ENCODE data around the gene CPPED1.

Gene CPPED1

GRCh38 chr16:12803203-12804093 is at the start of gene CPPED1:
Gene CPPED1 (minus strand): TSS chr16:12803887. CDS start chr16:12803776, 111 bp downstream.
- POLR2A ChIA-PET, result interaction anchor here (1.0 to 1.3 kb wide), 3 partner anchors 8 to 20 kb away, joined by 3 to 5 read pairs (median 3); no protein-coding TSS in a partner anchor
- no peak for TF ChIP-seq ARNT (IDR thresholded peaks at IDR 0.05)
- peak; percentile 71 for TF ChIP-seq L3MBTL2 (conservative IDR thresholded peaks at IDR 0.05)
- no peak for TF ChIP-seq LEF1 (IDR thresholded peaks at IDR 0.05; ENCODE audit: borderline replicate concordance)
- TF ChIP-seq TARDBP (IDR thresholded peaks at IDR 0.05), result no peak
- TF ChIP-seq PKNOX1 (IDR thresholded peaks at IDR 0.05), result no peak
- TF ChIP-seq SP1 (IDR thresholded peaks at IDR 0.05), result 0 out of 2 replicates have a peak, but pooled peaks have one; percentile 47
- peak; percentile 70 for TF ChIP-seq CTBP1 (IDR thresholded peaks at IDR 0.05; ENCODE audit: borderline replicate concordance)
- TF ChIP-seq NFRKB (IDR thresholded peaks at IDR 0.05), result peak; percentile 57
- no peak for TF ChIP-seq FOXK2 (IDR thresholded peaks at IDR 0.05)
- no peak for TF ChIP-seq HDGF (IDR thresholded peaks at IDR 0.05; ENCODE audit: borderline replicate concordance)
- TF ChIP-seq FOXM1 (IDR thresholded peaks at IDR 0.05; ENCODE audit: borderline replicate concordance), result no peak
- peak; percentile 72 for DNase-seq (ENCODE audit: extremely low spot score)
- CTCF ChIA-PET, result interaction anchor here (0.7 kb wide), 1 partner anchor 898 kb away, joined by 3 read pairs; no protein-coding TSS in a partner anchor

GRCh38 chr16:12850186-12850585 is 46.5 kb upstream of the CPPED1 start:
- CTCF ChIA-PET, result no interaction called here
- no peak for DNase-seq (ENCODE audit: extremely low spot score)
- POLR2A ChIA-PET, result no interaction called here
- TF ChIP-seq ELF4 (IDR thresholded peaks at IDR 0.05) (no peak), L3MBTL2 (conservative IDR thresholded peaks at IDR 0.05) (no peak), LEF1 (IDR thresholded peaks at IDR 0.05; ENCODE audit: borderline replicate concordance) (no peak), FOXA1 (IDR thresholded peaks at IDR 0.05) (no peak), ZNF384 (IDR thresholded peaks at IDR 0.05) (no peak), SP1 (IDR thresholded peaks at IDR 0.05) (no peak), FOXM1 (IDR thresholded peaks at IDR 0.05; ENCODE audit: borderline replicate concordance) (no peak), CTBP1 (IDR thresholded peaks at IDR 0.05; ENCODE audit: borderline replicate concordance) (no peak), TARDBP (IDR thresholded peaks at IDR 0.05) (no peak), NFRKB (IDR thresholded peaks at IDR 0.05) (no peak), HDGF (IDR thresholded peaks at IDR 0.05; ENCODE audit: borderline replicate concordance) (no peak), PKNOX1 (IDR thresholded peaks at IDR 0.05) (no peak), ARNT (IDR thresholded peaks at IDR 0.05) (no peak), BHLHE40 (IDR thresholded peaks at IDR 0.05; ENCODE audit: borderline replicate concordance) (no peak), FOXK2 (IDR thresholded peaks at IDR 0.05) (no peak), SUZ12 (IDR thresholded peaks at IDR 0.05) (no peak)

- ChIA-PET CTCF (no interaction called here), POLR2A (no interaction called here)
- TF ChIP-seq ARNT (IDR thresholded peaks at IDR 0.05) (no peak), PKNOX1 (IDR thresholded peaks at IDR 0.05) (no peak), BHLHE40 (IDR thresholded peaks at IDR 0.05; ENCODE audit: borderline replicate concordance) (no peak), SUZ12 (IDR thresholded peaks at IDR 0.05) (no peak), NFRKB (IDR thresholded peaks at IDR 0.05) (no peak), CTBP1 (IDR thresholded peaks at IDR 0.05; ENCODE audit: borderline replicate concordance) (no peak), TARDBP (IDR thresholded peaks at IDR 0.05) (no peak), FOXM1 (IDR thresholded peaks at IDR 0.05; ENCODE audit: borderline replicate concordance) (no peak), HDGF (IDR thresholded peaks at IDR 0.05; ENCODE audit: borderline replicate concordance) (no peak), FOXA1 (IDR thresholded peaks at IDR 0.05) (no peak), FOXK2 (IDR thresholded peaks at IDR 0.05) (no peak), LEF1 (IDR thresholded peaks at IDR 0.05; ENCODE audit: borderline replicate concordance) (no peak), ELF4 (IDR thresholded peaks at IDR 0.05) (no peak), SP1 (IDR thresholded peaks at IDR 0.05) (no peak), ZNF384 (IDR thresholded peaks at IDR 0.05) (no peak), L3MBTL2 (conservative IDR thresholded peaks at IDR 0.05) (no peak)
- no peak for DNase-seq (ENCODE audit: extremely low spot score)
Measured at GRCh38 chr16:12846592-12846991, 42.9 kb upstream of the CPPED1 start.

- POLR2A ChIA-PET, result no interaction called here
- no peak for TF ChIP-seq ARNT (IDR thresholded peaks at IDR 0.05)
- no peak for TF ChIP-seq LEF1 (IDR thresholded peaks at IDR 0.05; ENCODE audit: borderline replicate concordance)
- no peak for TF ChIP-seq SUZ12 (IDR thresholded peaks at IDR 0.05)
- TF ChIP-seq FOXA1 (IDR thresholded peaks at IDR 0.05), result no peak
- no peak for TF ChIP-seq ZNF384 (IDR thresholded peaks at IDR 0.05)
- TF ChIP-seq HDGF (IDR thresholded peaks at IDR 0.05; ENCODE audit: borderline replicate concordance), result no peak
- TF ChIP-seq L3MBTL2 (conservative IDR thresholded peaks at IDR 0.05), result no peak
- TF ChIP-seq NFRKB (IDR thresholded peaks at IDR 0.05), result no peak
- no peak for TF ChIP-seq BHLHE40 (IDR thresholded peaks at IDR 0.05; ENCODE audit: borderline replicate concordance)
- no peak for TF ChIP-seq FOXK2 (IDR thresholded peaks at IDR 0.05)
- TF ChIP-seq FOXM1 (IDR thresholded peaks at IDR 0.05; ENCODE audit: borderline replicate concordance), result no peak
- TF ChIP-seq ELF4 (IDR thresholded peaks at IDR 0.05), result no peak
- TF ChIP-seq CTBP1 (IDR thresholded peaks at IDR 0.05; ENCODE audit: borderline replicate concordance), result no peak
- no peak for TF ChIP-seq SP1 (IDR thresholded peaks at IDR 0.05)
- no peak for TF ChIP-seq PKNOX1 (IDR thresholded peaks at IDR 0.05)
- TF ChIP-seq TARDBP (IDR thresholded peaks at IDR 0.05), result no peak
- CTCF ChIA-PET, result no interaction called here
- DNase-seq (ENCODE audit: extremely low spot score), result no peak
Measured at GRCh38 chr16:12845282-12845681, 41.6 kb upstream of the CPPED1 start.

- ChIA-PET POLR2A (no interaction called here), CTCF (no interaction called here)
- TF ChIP-seq NFRKB (IDR thresholded peaks at IDR 0.05), result no peak
- TF ChIP-seq FOXA1 (IDR thresholded peaks at IDR 0.05), result no peak
- TF ChIP-seq SUZ12 (IDR thresholded peaks at IDR 0.05), result no peak
- no peak for TF ChIP-seq CTBP1 (IDR thresholded peaks at IDR 0.05; ENCODE audit: borderline replicate concordance)
- no peak for TF ChIP-seq SP1 (IDR thresholded peaks at IDR 0.05)
- no peak for TF ChIP-seq ELF4 (IDR thresholded peaks at IDR 0.05)
- no peak for TF ChIP-seq FOXK2 (IDR thresholded peaks at IDR 0.05)
- no peak for TF ChIP-seq BHLHE40 (IDR thresholded peaks at IDR 0.05; ENCODE audit: borderline replicate concordance)
- no peak for TF ChIP-seq ZNF384 (IDR thresholded peaks at IDR 0.05)
- TF ChIP-seq TARDBP (IDR thresholded peaks at IDR 0.05), result no peak
- TF ChIP-seq ARNT (IDR thresholded peaks at IDR 0.05), result no peak
- no peak for TF ChIP-seq FOXM1 (IDR thresholded peaks at IDR 0.05; ENCODE audit: borderline replicate concordance)
- TF ChIP-seq LEF1 (IDR thresholded peaks at IDR 0.05; ENCODE audit: borderline replicate concordance), result no peak
- no peak for TF ChIP-seq PKNOX1 (IDR thresholded peaks at IDR 0.05)
- DNase-seq (ENCODE audit: extremely low spot score), result no peak
Measured at GRCh38 chr16:12837756-12838155, 34.1 kb upstream of the CPPED1 start.

Data from HEK293T (cell line).